GM18909 (cell line): ENCODE measurements around the gene CPSF6.
"Not testable (repeated sequence)": the region's sequence is repeated elsewhere in the genome, so short reads cannot be mapped to it uniquely, and the experiment has no call there.

Experiments
- ATAC-seq: cut with Tn5 transposase; IDR thresholded peaks from one replicate; pipeline ENCODE4 v1.9.1; 2021; ENCODE audit warnings: mild to moderate bottlenecking; ENCODE audit not compliant: unreplicated experiment, poor library complexity

The CPSF6 gene

GRCh38 chr12:69316784-69317183 is 77.4 kb downstream of the CPSF6 start:
- ATAC-seq, result not testable (repeated sequence)

DNA sequence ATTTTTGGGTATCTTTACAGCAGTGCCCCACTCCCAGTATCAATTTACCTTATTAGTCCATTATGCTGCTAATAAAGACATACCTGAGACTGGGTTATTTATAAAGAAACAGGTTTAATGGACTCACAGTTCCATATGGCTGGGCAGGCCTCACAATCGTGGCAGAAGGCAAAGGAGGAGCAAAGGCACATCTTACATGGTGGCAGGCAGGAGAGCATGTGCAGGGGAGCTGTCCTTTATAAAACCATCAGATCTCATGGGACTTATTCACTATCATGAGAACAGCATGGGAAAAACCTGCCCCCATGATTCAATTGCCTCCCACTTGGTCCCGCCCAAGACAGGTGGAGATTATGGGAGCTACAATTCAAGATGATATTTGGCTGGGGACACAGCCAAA is 77.9 kb downstream of the CPSF6 start:
- ATAC-seq, result not testable (repeated sequence)

GRCh38 chr12:69318225-69318624 is 78.9 kb downstream of the CPSF6 start:
- ATAC-seq, result no peak

GRCh38 chr12:69321351-69321750 is 82.0 kb downstream of the CPSF6 start:
- no peak for ATAC-seq
